ENCODE measurements around the gene ORC6. TPM values are rescaled to one million over a fixed set of nuclear protein-coding genes. Genes with fewer than 3 reads are reported as not detected.
"Not testable (repeated sequence)": the region's sequence is repeated elsewhere in the genome, so short reads cannot be mapped to it uniquely, and the experiment has no call there.

Gene ORC6
- total and polyA plus RNA-seq, 7 donors: 0.26 to 2.5 (median 0.70) TPM

DNA sequence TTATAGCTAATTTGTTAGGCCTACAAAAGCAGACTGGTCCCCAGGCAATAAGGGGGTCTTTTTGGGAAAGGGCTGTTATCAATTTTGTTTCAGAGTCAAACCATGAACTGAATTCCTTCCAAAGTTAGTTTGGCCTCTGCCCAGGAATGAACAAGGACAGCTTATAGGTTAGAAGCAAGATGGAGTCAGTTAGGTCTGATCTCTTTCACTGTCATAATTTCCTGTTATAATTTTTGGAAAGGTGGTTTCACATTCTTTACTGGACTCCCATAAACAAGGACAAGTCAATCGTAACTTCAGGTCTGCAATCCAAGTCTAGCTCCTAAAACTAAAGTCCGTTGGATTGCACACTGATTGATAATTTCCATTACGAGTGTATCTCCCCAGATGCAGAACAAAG lies 38.2 kb upstream of the ORC6 start:
- Histone ChIP-seq H3K9me3 (no peaks in the 10 kb centered on the region), H3K27me3 (ENCODE audit: insufficient read depth in 3 of 3, low read length in 2 of 3) (no peaks in the 10 kb centered on the region), H3K4me1 (peaks cover 7% of the 10 kb centered on the region), H3K27ac (no peak overlapping the region), H3K4me3 (no peak overlapping the region), H3K36me3 (ENCODE audit: insufficient read depth in 1 of 2, low read depth in 1 of 2) (no peaks in the 10 kb centered on the region)
- WGBS, 3 donors: 94 to 97% (median 94%) methylated on average over 3 of the region's 3 CpGs
- DNase-seq (no peak), ATAC-seq (no peak)
- intact Hi-C loops (cut with DNase I): no loop called here
- TF ChIP-seq, protein P1, sequence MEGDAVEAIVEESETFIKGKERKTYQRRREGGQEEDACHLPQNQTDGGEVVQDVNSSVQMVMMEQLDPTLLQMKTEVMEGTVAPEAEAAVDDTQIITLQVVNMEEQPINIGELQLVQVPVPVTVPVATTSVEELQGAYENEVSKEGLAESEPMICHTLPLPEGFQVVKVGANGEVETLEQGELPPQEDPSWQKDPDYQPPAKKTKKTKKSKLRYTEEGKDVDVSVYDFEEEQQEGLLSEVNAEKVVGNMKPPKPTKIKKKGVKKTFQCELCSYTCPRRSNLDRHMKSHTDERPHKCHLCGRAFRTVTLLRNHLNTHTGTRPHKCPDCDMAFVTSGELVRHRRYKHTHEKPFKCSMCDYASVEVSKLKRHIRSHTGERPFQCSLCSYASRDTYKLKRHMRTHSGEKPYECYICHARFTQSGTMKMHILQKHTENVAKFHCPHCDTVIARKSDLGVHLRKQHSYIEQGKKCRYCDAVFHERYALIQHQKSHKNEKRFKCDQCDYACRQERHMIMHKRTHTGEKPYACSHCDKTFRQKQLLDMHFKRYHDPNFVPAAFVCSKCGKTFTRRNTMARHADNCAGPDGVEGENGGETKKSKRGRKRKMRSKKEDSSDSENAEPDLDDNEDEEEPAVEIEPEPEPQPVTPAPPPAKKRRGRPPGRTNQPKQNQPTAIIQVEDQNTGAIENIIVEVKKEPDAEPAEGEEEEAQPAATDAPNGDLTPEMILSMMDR (IDR thresholded peaks at IDR 0.05): no peak

DNA sequence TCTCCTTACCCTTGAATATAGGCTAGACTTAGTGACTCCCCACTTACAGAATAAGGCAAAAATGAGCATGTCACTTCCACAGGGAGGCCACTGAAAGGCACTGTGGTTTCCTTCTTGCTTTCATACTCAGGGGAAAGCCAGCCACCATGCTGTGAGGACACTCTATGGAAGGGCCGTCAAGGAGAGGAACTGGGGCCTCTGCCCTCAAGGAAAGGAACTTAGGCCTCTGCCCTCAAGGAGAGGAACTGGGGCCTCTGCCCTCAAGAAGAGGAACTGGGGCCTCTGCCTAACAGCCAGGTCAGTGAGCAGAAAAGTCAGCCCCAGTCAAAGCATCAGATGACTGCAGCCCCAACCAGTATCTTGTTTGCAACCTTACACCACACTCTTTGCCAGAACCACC lies 30.5 kb upstream of the ORC6 start:
- H3K4me1 ChIP-seq: peaks cover 3% of the 10 kb centered on the region
- H3K9me3 ChIP-seq: no peaks in the 10 kb centered on the region
- H3K27me3 ChIP-seq (ENCODE audit: insufficient read depth in 3 of 3, low read length in 2 of 3): no peaks in the 10 kb centered on the region
- TF ChIP-seq, protein P1 (IDR thresholded peaks at IDR 0.05): no peak
- no peak overlapping the region for H3K4me3 ChIP-seq
- peak in 3 of 4 donors; percentile 24 to 56 (median 29) for ATAC-seq
- H3K27ac ChIP-seq: no peak overlapping the region
- 58 to 76% (median 67%) methylated on average over 1 of the region's 1 CpG for WGBS, 3 donors
- peaks cover 3 to 66% of the 10 kb centered on the region in 2 donors for H3K36me3 ChIP-seq (ENCODE audit: insufficient read depth in 1 of 2, low read depth in 1 of 2)
- intact Hi-C loops (cut with DNase I): no loop called here
- peak in 1 of 2 donors; percentile 21 for DNase-seq

DNA sequence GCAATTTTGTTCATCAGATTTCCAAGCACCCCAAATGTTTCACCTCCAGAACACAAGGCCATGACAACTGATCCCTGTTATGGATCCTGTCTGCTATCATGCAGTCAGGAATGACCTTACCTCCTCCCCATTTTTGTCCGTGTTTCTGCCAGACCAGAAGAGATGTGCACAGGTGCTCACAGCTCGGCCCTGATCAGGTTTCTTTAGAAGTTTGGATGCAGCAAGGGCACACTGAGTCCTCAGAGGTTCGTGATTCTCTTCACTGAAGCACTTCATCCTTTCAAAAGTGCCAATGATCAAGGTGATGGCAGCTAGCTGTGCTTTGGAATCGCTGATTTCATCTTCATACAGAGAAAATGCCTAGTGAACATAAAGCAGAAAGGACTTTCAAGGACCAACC lies 27.3 kb upstream of the ORC6 start:
- no peak for DNase-seq
- ATAC-seq: no peak
- TF ChIP-seq, protein P1 (IDR thresholded peaks at IDR 0.05): no peak
- Histone ChIP-seq H3K9me3 (no peaks in the 10 kb centered on the region), H3K27me3 (ENCODE audit: insufficient read depth in 3 of 3, low read length in 2 of 3) (no peaks in the 10 kb centered on the region), H3K36me3 (ENCODE audit: insufficient read depth in 1 of 2, low read depth in 1 of 2) (peaks cover 3 to 94% of the 10 kb centered on the region in 2 donors), H3K27ac (no peak overlapping the region), H3K4me1 (peaks cover 3% of the 10 kb centered on the region), H3K4me3 (no peak overlapping the region)
- intact Hi-C loops (cut with DNase I): no loop called here
- WGBS, 3 donors: 34 to 56% (median 47%) methylated on average over 4 of the region's 4 CpGs

DNA sequence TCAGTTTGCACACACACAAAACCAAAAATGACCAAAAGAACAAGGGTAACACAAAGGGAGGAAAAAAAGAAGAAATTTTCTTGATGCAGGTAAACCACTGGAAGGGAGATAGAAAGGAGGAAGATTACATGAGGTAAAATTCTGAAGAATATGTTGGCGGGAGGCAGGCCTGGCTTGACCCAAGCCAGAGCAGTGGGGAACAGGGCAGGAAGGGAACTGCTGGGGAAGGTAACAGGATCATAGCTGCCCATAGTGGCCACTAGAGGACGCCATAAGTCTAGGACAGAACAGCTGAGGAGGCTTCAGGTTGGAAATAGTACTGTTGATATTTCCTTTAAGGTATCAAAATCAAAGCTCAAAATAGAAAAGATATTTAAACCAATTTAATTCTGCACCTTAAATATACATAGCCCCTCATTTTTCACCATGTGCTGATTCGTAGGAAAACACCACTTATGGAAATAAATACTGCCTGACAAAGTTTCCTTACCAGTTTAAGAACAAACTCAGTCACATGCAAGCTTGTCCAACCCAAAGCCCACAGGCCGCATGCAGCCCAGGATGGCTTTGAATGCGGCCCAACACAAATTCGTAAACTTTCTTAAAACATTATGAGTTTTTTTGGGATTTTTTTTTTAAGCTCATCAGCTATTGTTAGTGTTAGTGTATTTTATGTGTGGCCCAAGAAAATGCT lies 16.0 kb upstream of the ORC6 start:
- TF ChIP-seq, protein P1 (IDR thresholded peaks at IDR 0.05): peak; percentile 92
- Histone ChIP-seq H3K9me3 (no peaks in the 10 kb centered on the region), H3K36me3 (ENCODE audit: insufficient read depth in 1 of 2, low read depth in 1 of 2) (peaks cover 5 to 96% of the 10 kb centered on the region in 2 donors), H3K4me3 (no peak overlapping the region), H3K27me3 (ENCODE audit: insufficient read depth in 3 of 3, low read length in 2 of 3) (no peaks in the 10 kb centered on the region), H3K4me1 (no peaks in the 10 kb centered on the region), H3K27ac (no peak overlapping the region)
- intact Hi-C loops (cut with DNase I): loop anchor here (2.0 to 5.0 kb wide), 2 partner anchors 129 kb away; no protein-coding TSS in a partner anchor
- DNase-seq (peak in 1 of 2 donors; percentile 25), ATAC-seq (peak; percentile 86 to 97 (median 95))
- WGBS, 3 donors: 68 to 76% (median 71%) methylated on average over 6 of the region's 6 CpGs

DNA sequence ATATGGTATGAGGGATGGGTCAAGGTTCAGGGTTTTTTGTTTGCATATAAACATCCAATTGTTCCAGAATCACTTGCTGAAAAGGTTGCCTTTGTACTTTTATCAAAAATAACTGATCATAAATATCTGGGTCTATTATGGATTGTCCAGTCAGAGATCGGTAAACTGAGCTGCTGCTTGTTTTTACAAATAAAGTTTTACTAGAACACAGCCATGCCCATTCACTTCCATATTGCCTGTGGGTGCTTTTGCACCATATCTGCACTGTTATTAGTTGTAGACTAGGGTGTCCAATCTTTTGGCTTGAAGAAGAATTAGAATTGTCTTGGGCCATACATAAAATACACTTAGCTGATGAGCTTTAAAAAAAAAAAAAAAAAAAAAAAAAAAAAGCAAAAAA lies 11.5 kb upstream of the ORC6 start:
- intact Hi-C loops (cut with DNase I); ATAC-seq; H3K27me3 ChIP-seq (ENCODE audit: insufficient read depth in 3 of 3, low read length in 2 of 3); H3K4me3 ChIP-seq; H3K4me1 ChIP-seq; DNase-seq; H3K9me3 ChIP-seq; H3K27ac ChIP-seq: not testable (repeated sequence)
- WGBS, 3 donors: 94 to 100% (median 97%) methylated on average over 1 of the region's 1 CpG
- peaks cover 3 to 93% of the 10 kb centered on the region in 2 donors for H3K36me3 ChIP-seq (ENCODE audit: insufficient read depth in 1 of 2, low read depth in 1 of 2)

DNA sequence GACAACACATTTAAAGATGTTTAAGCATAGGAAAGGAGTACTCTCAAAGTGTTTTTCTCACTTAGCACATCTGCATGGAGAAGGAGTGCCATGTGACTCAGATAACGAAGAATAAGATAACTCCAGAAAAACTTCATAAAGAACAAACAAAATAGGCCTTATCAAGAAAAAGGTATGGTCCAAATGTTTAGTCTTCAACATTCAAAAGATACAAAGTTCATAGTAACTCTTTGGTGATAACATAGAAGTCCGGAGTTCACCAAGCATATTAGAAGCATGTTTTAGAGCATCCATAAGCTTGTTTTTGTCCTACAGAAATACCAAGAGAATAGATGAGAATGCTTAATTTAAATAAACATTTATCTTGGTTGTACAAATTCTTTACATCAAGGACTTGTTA lies 7.6 kb upstream of the ORC6 start:
- 83 to 94% (median 90%) methylated on average over 2 of the region's 2 CpGs for WGBS, 3 donors
- H3K4me3 ChIP-seq; DNase-seq; ATAC-seq; intact Hi-C loops (cut with DNase I); H3K27ac ChIP-seq; H3K27me3 ChIP-seq (ENCODE audit: insufficient read depth in 3 of 3, low read length in 2 of 3); H3K9me3 ChIP-seq: not testable (repeated sequence)
- Histone ChIP-seq H3K4me1 (peaks cover 18% of the 10 kb centered on the region), H3K36me3 (ENCODE audit: insufficient read depth in 1 of 2, low read depth in 1 of 2) (peaks cover 3 to 60% of the 10 kb centered on the region in 2 donors)

All from psoas muscle (tissue), 8 donors.